Brain microvascular endothelial cell (primary cell): Measurements from ENCODE around the gene GP5.

ENCODE experiments used
- DNase-seq: peaks from one replicate; pipeline ENCODE4 v3.0.0-alpha.2; 2020
- H3K27ac ChIP-seq: fragments of 250-450 bp; sonication (Bioruptor Pico); 2 replicates; pipeline ENCODE4 v1.5.1; 2020; ENCODE audit warnings: mild to moderate bottlenecking, moderate library complexity
- H3K27me3 ChIP-seq: fragments of 250-450 bp; sonication (Bioruptor Pico); replicated peaks from 2 replicates; pipeline ENCODE4 v1.5.1; 2020; ENCODE audit warnings: mild to moderate bottlenecking
- H3K36me3 ChIP-seq: fragments of 250-450 bp; sonication (Bioruptor Pico); replicated peaks from 2 replicates; pipeline ENCODE4 v1.5.1; 2020; ENCODE audit warnings: mild to moderate bottlenecking
- H3K4me3 ChIP-seq: 2 replicates; pipeline ENCODE4 v1.5.1; 2011; ENCODE audit warnings: low read depth, mild to moderate bottlenecking, control low read depth, low read length, moderate library complexity
- CTCF ChIP-seq: IDR thresholded peaks from 2 replicates; pipeline ENCODE4 v1.5.1; 2011; ENCODE audit warnings: low read depth, mild to moderate bottlenecking, moderate library complexity, low read length, control low read depth, inconsistent platforms; ENCODE audit errors: missing control alignments
- in situ Hi-C: cut with HindIII; loops from 2 replicates; pipeline ENCODE4 v1.10.0; 2017; ENCODE audit warnings: low sequenced_read_pairs, low pct_ligation_motif_present

GP5 gene

GRCh38 chr3:194424373-194424772 is 25.3 kb upstream of the GP5 start:
- TF ChIP-seq CTCF, result no peak
- H3K27me3 ChIP-seq, result no peaks in the 10 kb centered on the region
- no peak for DNase-seq
- H3K27ac ChIP-seq, result no peak overlapping the region
- peaks cover 51% of the 10 kb centered on the region for H3K36me3 ChIP-seq
- H3K4me3 ChIP-seq, result no peak overlapping the region
- in situ Hi-C loops, result no loop called here

- no peak for TF ChIP-seq CTCF
- Histone ChIP-seq H3K27me3 (no peaks in the 10 kb centered on the region), H3K27ac (no peak overlapping the region), H3K4me3 (no peak overlapping the region), H3K36me3 (peaks cover 51% of the 10 kb centered on the region)
- DNase-seq, result no peak
- in situ Hi-C loops, result no loop called here
Observed at GRCh38 chr3:194423317-194423716, 24.3 kb upstream of the GP5 start.

GRCh38 chr3:194422188-194422587 is 23.1 kb upstream of the GP5 start:
- Histone ChIP-seq H3K27ac (peak overlapping the region; percentile 25), H3K36me3 (peaks cover 46% of the 10 kb centered on the region), H3K4me3 (no peak overlapping the region), H3K27me3 (no peaks in the 10 kb centered on the region)
- in situ Hi-C loops, result no loop called here
- TF ChIP-seq CTCF, result no peak
- no peak for DNase-seq

- no peak for DNase-seq
- peaks cover 30% of the 10 kb centered on the region for H3K36me3 ChIP-seq
- H3K4me3 ChIP-seq, result no peak overlapping the region
- no peaks in the 10 kb centered on the region for H3K27me3 ChIP-seq
- in situ Hi-C loops, result no loop called here
- H3K27ac ChIP-seq, result no peak overlapping the region
- TF ChIP-seq CTCF, result no peak
Observed at GRCh38 chr3:194418671-194419070, 19.6 kb upstream of the GP5 start.

- no peak for TF ChIP-seq CTCF
- DNase-seq, result peak; percentile 40
- in situ Hi-C loops, result no loop called here
- Histone ChIP-seq H3K36me3 (peaks cover 47% of the 10 kb centered on the region), H3K27me3 (no peaks in the 10 kb centered on the region), H3K27ac (no peak overlapping the region), H3K4me3 (no peak overlapping the region)
Observed at GRCh38 chr3:194407423-194407822, 8.4 kb upstream of the GP5 start.

GRCh38 chr3:194405766-194406165 is 6.7 kb upstream of the GP5 start:
- Histone ChIP-seq H3K27ac (no peak overlapping the region), H3K36me3 (peaks cover 41% of the 10 kb centered on the region), H3K27me3 (no peaks in the 10 kb centered on the region), H3K4me3 (no peak overlapping the region)
- DNase-seq, result no peak
- TF ChIP-seq CTCF, result no peak
- in situ Hi-C loops, result no loop called here
